Loucy (cell line): Measurements from ENCODE around the gene IFNK.

ENCODE experiments used
- H2AFZ ChIP-seq: fragments of 200-600 bp; sonication (generic); 2 replicates; pipeline ENCODE4 v1.6.0; 2016; ENCODE audit warnings: antibody characterized with exemption, mild to moderate bottlenecking, low read length, moderate library complexity
- H3F3A ChIP-seq: fragments of 200-600 bp; 2 replicates; pipeline ENCODE4 v1.6.0; 2016; ENCODE audit warnings: antibody characterized with exemption, low read depth, mild to moderate bottlenecking
- H3K27me3 ChIP-seq: fragments of 200-600 bp; sonication (generic); 2 replicates; pipeline ENCODE4 v1.6.1; 2014; ENCODE audit warnings: low read length, mild to moderate bottlenecking; ENCODE audit not compliant: insufficient read depth, poor library complexity, severe bottlenecking
- H3K36me3 ChIP-seq: fragments of 200-600 bp; sonication (generic); 2 replicates; pipeline ENCODE4 v1.6.1; 2016; ENCODE audit warnings: low read length; ENCODE audit not compliant: insufficient read depth
- H3K4me1 ChIP-seq: fragments of 200-600 bp; sonication (generic); 2 replicates; pipeline ENCODE4 v1.5.1; 2014; ENCODE audit warnings: low read length, mild to moderate bottlenecking; ENCODE audit not compliant: insufficient read depth, poor library complexity, severe bottlenecking
- H3K4me2 ChIP-seq: fragments of 200-600 bp; sonication (generic); 2 replicates; pipeline ENCODE4 v1.6.0; 2014; ENCODE audit warnings: antibody characterized with exemption, low read length, low read depth, mild to moderate bottlenecking; ENCODE audit not compliant: poor library complexity, severe bottlenecking
- H3K4me3 ChIP-seq: fragments of 200-600 bp; sonication (generic); 2 replicates; pipeline ENCODE4 v1.5.1; 2014; ENCODE audit warnings: low read length, mild to moderate bottlenecking, mixed read lengths; ENCODE audit not compliant: poor library complexity, severe bottlenecking
- H3K79me2 ChIP-seq: fragments of 200-600 bp; sonication (generic); 2 replicates; pipeline ENCODE4 v1.6.1; 2014; ENCODE audit warnings: low read length; ENCODE audit not compliant: insufficient read depth
- H3K9ac ChIP-seq: fragments of 200-600 bp; sonication (generic); 2 replicates; pipeline ENCODE4 v1.6.0; 2014; ENCODE audit warnings: mild to moderate bottlenecking, low read depth, low read length, moderate library complexity; ENCODE audit not compliant: poor library complexity, severe bottlenecking
- H3K9me2 ChIP-seq: fragments of 200-600 bp; sonication (generic); replicated peaks from 2 replicates; pipeline ENCODE4 v1.6.1; 2016; ENCODE audit warnings: low read depth, low read length, mixed read lengths
- H3K9me3 ChIP-seq: fragments of 200-600 bp; sonication (generic); 2 replicates; pipeline ENCODE4 v1.6.1; 2014; ENCODE audit warnings: mild to moderate bottlenecking, antibody characterized with exemption, low read length, low read depth; ENCODE audit not compliant: insufficient read depth
- H4K20me1 ChIP-seq: fragments of 200-600 bp; sonication (generic); 2 replicates; pipeline ENCODE4 v1.6.0; 2014; ENCODE audit warnings: antibody characterized with exemption, low read length, mild to moderate bottlenecking; ENCODE audit not compliant: insufficient read depth, poor library complexity, severe bottlenecking
- CTCF ChIP-seq: fragments of 200-600 bp; sonication (generic); conservative IDR thresholded peaks from 2 replicates; pipeline ENCODE4 v1.5.1; 2014; ENCODE audit warnings: mild to moderate bottlenecking, antibody characterized with exemption, low read length
- EZH2phosphoT487 ChIP-seq: fragments of 200-600 bp; IDR thresholded peaks from 2 replicates; pipeline ENCODE4 v1.6.1; 2018; ENCODE audit warnings: antibody characterized with exemption, mild to moderate bottlenecking, moderate library complexity, borderline replicate concordance

The IFNK gene

DNA sequence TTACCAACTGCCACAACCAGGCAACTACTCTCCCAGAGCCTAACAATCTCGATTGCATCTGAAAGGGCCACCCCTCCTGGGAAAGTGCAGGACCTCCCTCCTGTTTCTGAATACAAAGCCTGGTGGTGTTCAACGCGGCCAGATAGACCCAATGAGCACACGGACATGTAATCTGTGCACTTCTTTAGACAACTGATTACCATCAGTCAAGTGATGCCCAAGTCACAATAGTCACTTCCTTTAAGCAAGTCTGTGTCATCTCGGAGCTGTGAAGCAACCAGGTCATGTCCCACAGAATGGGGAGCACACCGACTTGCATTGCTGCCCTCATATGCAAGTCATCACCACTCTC lies 48.5 kb downstream of the IFNK start:
- H3K36me3 ChIP-seq, result no peaks in the 10 kb centered on the region
- H3K9ac ChIP-seq, result peak overlapping the region; percentile 79
- TF ChIP-seq EZH2phosphoT487 (no peak), CTCF (no peak)
- H3K4me1 ChIP-seq, result peaks cover 15% of the 10 kb centered on the region
- no peaks in the 10 kb centered on the region for H3F3A ChIP-seq
- peaks cover 4% of the 10 kb centered on the region for H3K79me2 ChIP-seq
- H3K9me2 ChIP-seq, result no peaks in the 10 kb centered on the region
- H4K20me1 ChIP-seq, result no peaks in the 10 kb centered on the region
- H3K4me3 ChIP-seq, result peak overlapping the region; percentile 83
- no peaks in the 10 kb centered on the region for H3K27me3 ChIP-seq
- H3K4me2 ChIP-seq, result peak overlapping the region; percentile 72
- H3K9me3 ChIP-seq, result no peaks in the 10 kb centered on the region
- peak overlapping the region; percentile 98 for H2AFZ ChIP-seq

- Histone ChIP-seq H3K4me3 (peak within 1 kb of the TSS; percentile 83), H3K27me3 (no peaks in the 10 kb centered on the region), H3K36me3 (no peaks in the 10 kb centered on the region), H3K9me2 (no peaks in the 10 kb centered on the region), H3K4me2 (peak within 1 kb of the TSS; percentile 72), H3K9ac (peak within 1 kb of the TSS; percentile 79), H4K20me1 (no peaks in the 10 kb centered on the region), H3K79me2 (peaks cover 4% of the 10 kb centered on the region), H3K9me3 (no peaks in the 10 kb centered on the region), H3F3A (no peaks in the 10 kb centered on the region), H3K4me1 (peaks cover 15% of the 10 kb centered on the region), H2AFZ (peak within 1 kb of the TSS; percentile 98)
- TF ChIP-seq CTCF, result no peak
- TF ChIP-seq EZH2phosphoT487, result no peak
Observed at GRCh38 chr9:27572918-27573633, 49.0 kb downstream of the IFNK start, which contains the start of gene C9orf72. Gene C9orf72, minus strand, starts transcription at chr9:27573481. Its CDS starts 6,361 bp downstream, at chr9:27567120.

DNA sequence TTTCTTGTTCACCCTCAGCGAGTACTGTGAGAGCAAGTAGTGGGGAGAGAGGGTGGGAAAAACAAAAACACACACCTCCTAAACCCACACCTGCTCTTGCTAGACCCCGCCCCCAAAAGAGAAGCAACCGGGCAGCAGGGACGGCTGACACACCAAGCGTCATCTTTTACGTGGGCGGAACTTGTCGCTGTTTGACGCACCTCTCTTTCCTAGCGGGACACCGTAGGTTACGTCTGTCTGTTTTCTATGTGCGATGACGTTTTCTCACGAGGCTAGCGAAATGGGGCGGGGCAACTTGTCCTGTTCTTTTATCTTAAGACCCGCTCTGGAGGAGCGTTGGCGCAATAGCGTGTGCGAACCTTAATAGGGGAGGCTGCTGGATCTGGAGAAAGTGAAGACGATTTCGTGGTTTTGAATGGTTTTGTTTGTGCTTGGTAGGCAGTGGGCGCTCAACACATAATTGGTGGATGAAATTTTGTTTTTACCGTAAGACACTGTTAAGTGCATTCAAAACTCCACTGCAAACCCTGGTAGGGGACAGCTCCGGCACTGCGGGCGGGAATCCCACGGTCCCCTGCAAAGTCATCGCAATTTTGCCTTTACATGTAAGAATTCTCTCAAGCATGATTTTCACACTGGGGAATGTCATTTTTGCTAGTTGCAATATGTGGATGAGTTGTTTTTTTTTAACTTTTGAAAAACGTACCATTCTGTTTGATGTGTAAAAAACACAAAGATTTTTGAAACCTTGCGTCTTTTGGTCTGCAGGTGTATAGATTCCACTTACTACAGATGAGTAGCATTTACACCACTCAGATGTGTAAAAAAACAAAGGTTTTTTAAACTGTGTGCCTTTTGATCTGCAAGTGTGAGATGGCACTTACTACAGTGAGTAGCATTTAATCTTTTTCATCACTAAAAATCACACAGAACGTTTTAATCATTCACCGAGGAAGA lies 49.8 kb downstream of the IFNK start:
- Histone ChIP-seq H3K9me2 (no peaks in the 10 kb centered on the region), H4K20me1 (no peaks in the 10 kb centered on the region), H3K9ac (peak overlapping the region; percentile 79), H3K4me3 (peak overlapping the region; percentile 83), H3K9me3 (no peaks in the 10 kb centered on the region), H3K27me3 (no peaks in the 10 kb centered on the region), H3K4me1 (peaks cover 15% of the 10 kb centered on the region), H3K36me3 (no peaks in the 10 kb centered on the region), H3K79me2 (peaks cover 4% of the 10 kb centered on the region), H3F3A (no peaks in the 10 kb centered on the region), H3K4me2 (peak overlapping the region; percentile 72), H2AFZ (peak overlapping the region; percentile 96)
- TF ChIP-seq EZH2phosphoT487 (no peak), CTCF (no peak)
